Stimulated activated CD8-positive, alpha-beta memory T cell treated with anti-CD3 and anti-CD28 coated beads, Interleukin-2, amount 100 ng/mL, for 1 hour (primary cell): Measurements from ENCODE around the gene LILRA2.
"Not testable (repeated sequence)": the region's sequence is repeated elsewhere in the genome, so short reads cannot be mapped to it uniquely, and the experiment has no call there.

ENCODE experiments used
- DNase-seq, 2 donors: peaks; one replicate each; pipeline ENCODE4 v3.0.0-alpha.2; 2020; ENCODE audit warnings: low read depth in 2 of 2

LILRA2 gene

GRCh38 chr19:54573330-54573872 is at the start of gene LILRA2:
Gene LILRA2 (plus strand): TSS chr19:54573790. CDS start chr19:54573879, 89 bp downstream.
- DNase-seq = no peak

- DNase-seq = no peak
Measured at GRCh38 chr19:54525636-54526035, 48.0 kb upstream of the LILRA2 start.

GRCh38 chr19:54526972-54527371 is 46.6 kb upstream of the LILRA2 start:
- DNase-seq = no peak

- DNase-seq = no peak
Measured at GRCh38 chr19:54530866-54531265, 42.7 kb upstream of the LILRA2 start.

GRCh38 chr19:54532528-54532927 is 41.1 kb upstream of the LILRA2 start:
- peak in 1 of 2 donors; percentile 1 for DNase-seq

- DNase-seq = no peak
Measured at GRCh38 chr19:54533476-54533875, 40.1 kb upstream of the LILRA2 start.

- DNase-seq = no peak
Measured at GRCh38 chr19:54534156-54534555, 39.4 kb upstream of the LILRA2 start.

GRCh38 chr19:54535601-54536000 is 38.0 kb upstream of the LILRA2 start:
- no peak for DNase-seq

- no peak for DNase-seq
Measured at GRCh38 chr19:54536956-54537355, 36.6 kb upstream of the LILRA2 start.

GRCh38 chr19:54541712-54542111 is 31.9 kb upstream of the LILRA2 start:
- DNase-seq = no peak

GRCh38 chr19:54548806-54549205 is 24.8 kb upstream of the LILRA2 start:
- no peak for DNase-seq

- no peak for DNase-seq
Measured at GRCh38 chr19:54549224-54549623, 24.4 kb upstream of the LILRA2 start.

GRCh38 chr19:54551293-54551692 is 22.3 kb upstream of the LILRA2 start:
- DNase-seq = no peak

GRCh38 chr19:54551950-54552912 is 21.4 kb upstream of the LILRA2 start:
- no peak for DNase-seq

- DNase-seq = no peak
Measured at GRCh38 chr19:54552913-54553310, 20.7 kb upstream of the LILRA2 start.

- no peak for DNase-seq
Measured at GRCh38 chr19:54554006-54554405, 19.6 kb upstream of the LILRA2 start.

GRCh38 chr19:54554896-54555295 is 18.7 kb upstream of the LILRA2 start:
- DNase-seq = no peak

- DNase-seq = no peak
Measured at GRCh38 chr19:54556194-54556593, 17.4 kb upstream of the LILRA2 start.

GRCh38 chr19:54558339-54558738 is 15.3 kb upstream of the LILRA2 start:
- no peak for DNase-seq

- no peak for DNase-seq
Measured at GRCh38 chr19:54560881-54561385, 12.7 kb upstream of the LILRA2 start.

- DNase-seq = no peak
Measured at GRCh38 chr19:54561840-54562239, 11.8 kb upstream of the LILRA2 start.

GRCh38 chr19:54563206-54563605 is 10.4 kb upstream of the LILRA2 start:
- DNase-seq = not testable (repeated sequence)

GRCh38 chr19:54570316-54570715 is 3.3 kb upstream of the LILRA2 start:
- DNase-seq = no peak
